DND-41 (cell line): Measurements from ENCODE around the gene PRMT2.

Source experiments
- EZH2 ChIP-seq: IDR thresholded peaks from 3 replicates; pipeline ENCODE4 v1.6.1; 2012; ENCODE audit warnings: borderline replicate concordance, low read depth, mild to moderate bottlenecking, moderate library complexity, low read length, inconsistent platforms; ENCODE audit not compliant: severe bottlenecking
- TF ChIP-seq, protein P1 (sequence below): IDR thresholded peaks from 2 replicates; pipeline ENCODE4 v1.5.1; 2012; ENCODE audit warnings: borderline replicate concordance, low read length, moderate library complexity, mild to moderate bottlenecking; ENCODE audit not compliant: poor library complexity, severe bottlenecking; ENCODE audit errors: extremely low read depth

DNA sequence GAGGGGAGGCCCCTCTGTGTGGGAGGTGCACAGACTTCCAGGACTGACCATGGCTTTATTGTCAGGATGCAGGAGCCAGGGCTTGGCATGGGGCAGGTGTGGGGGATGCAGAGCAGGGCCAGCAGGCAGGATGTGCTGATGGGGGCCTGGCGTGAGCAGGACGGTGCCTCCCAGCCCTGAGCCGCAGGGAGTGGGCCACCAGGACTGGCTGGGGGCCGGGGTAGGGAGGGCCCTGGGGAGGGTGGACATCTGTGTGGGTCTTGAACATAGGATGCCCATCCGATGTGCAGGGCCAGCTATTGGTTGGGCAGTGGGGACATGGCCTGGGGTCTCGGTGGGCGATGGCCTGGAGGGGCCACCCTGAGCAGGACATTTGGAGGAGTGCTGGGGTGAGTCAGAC is 15.6 kb downstream of the PRMT2 start:
- TF ChIP-seq, protein P1, sequence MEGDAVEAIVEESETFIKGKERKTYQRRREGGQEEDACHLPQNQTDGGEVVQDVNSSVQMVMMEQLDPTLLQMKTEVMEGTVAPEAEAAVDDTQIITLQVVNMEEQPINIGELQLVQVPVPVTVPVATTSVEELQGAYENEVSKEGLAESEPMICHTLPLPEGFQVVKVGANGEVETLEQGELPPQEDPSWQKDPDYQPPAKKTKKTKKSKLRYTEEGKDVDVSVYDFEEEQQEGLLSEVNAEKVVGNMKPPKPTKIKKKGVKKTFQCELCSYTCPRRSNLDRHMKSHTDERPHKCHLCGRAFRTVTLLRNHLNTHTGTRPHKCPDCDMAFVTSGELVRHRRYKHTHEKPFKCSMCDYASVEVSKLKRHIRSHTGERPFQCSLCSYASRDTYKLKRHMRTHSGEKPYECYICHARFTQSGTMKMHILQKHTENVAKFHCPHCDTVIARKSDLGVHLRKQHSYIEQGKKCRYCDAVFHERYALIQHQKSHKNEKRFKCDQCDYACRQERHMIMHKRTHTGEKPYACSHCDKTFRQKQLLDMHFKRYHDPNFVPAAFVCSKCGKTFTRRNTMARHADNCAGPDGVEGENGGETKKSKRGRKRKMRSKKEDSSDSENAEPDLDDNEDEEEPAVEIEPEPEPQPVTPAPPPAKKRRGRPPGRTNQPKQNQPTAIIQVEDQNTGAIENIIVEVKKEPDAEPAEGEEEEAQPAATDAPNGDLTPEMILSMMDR = no peak
- TF ChIP-seq EZH2 = no peak
